GM19372 (cell line): ENCODE measurements around the gene DDX31.

Experiments
- ATAC-seq: cut with Tn5 transposase; IDR thresholded peaks from one replicate; pipeline ENCODE4 v1.9.1; 2021; ENCODE audit warnings: mild to moderate bottlenecking, low read depth, moderate library complexity; ENCODE audit not compliant: unreplicated experiment

The DDX31 gene

GRCh38 chr9:132600326-132600984, 69.3 kb downstream of the DDX31 start:
- ATAC-seq = no peak

DNA sequence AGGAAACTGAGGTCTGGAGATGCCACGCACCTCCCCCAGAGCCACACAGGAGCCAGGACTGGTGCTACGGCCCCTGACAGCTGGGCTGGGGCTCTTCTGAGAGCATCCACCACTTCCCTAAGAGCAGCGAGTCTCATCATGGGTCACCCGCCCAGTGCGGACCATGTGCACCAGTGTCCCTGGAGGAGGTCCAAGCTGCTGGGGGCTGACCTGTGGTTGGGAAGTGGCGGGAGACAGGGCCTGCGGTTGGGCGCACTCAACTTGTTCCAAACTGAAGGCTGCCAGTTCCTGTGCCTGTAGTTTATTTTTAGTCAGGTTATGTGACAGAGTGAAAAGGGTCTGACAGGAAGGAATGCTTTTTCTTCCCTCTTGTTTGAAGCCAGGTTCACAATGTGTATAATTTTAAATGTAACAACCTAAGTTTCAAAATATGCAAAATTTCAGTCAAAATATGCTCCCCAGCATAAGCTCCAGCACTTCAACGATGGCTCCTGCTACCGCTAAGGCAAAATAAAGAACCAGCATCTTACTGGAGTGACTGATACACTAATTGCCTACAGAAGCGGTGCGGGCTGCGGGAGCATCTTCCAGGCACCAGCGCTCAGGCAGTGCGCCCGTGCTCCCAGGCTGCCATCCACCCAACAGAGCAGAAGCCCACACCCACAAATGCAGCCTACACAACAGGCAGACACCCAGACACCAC, 72.6 kb downstream of the DDX31 start:
- no peak for ATAC-seq

DNA sequence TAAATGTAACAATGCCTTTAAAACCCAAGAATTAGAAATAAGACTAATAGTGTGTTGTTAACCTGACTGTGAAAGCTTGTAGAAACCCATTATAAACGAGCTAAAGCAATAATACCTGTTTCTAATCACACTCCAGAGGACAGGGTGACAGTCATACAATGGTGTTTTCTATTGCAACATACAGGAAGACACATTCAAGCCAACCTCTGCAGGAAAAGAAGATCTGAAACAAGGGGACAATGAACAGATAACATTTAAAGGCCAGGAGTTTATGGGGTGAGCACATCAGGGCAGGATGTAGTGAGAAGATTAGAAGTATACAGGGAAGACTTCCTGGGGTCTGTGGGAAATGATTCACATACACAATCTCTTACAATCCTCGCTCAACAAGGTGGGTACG, 73.6 kb downstream of the DDX31 start:
- no peak for ATAC-seq

DNA sequence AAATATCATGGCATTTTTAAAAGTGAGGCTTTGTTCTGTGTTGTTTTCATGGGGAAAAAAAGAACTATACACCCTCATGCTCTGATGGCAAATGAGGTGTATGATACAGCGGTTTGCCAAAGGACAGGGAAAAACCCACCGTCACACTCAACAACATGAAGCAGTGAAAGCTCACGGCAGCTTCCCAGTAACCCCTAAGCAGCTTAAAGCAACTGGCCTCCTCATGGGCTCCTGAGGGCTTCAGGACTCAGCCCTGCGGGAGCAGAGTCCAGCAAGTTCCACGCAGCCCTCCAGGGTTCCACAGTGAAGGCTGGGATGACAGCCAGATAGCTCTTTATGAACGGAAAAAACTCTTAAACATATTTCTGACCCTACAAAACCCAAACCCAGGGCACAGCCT, 74.5 kb downstream of the DDX31 start:
- ATAC-seq = no peak

- ATAC-seq = no peak
These were observed 75.4 kb downstream of the DDX31 start for GRCh38 chr9:132594412-132594811.

- no peak for ATAC-seq
These were observed 77.3 kb downstream of the DDX31 start for GRCh38 chr9:132592451-132592850.

DNA sequence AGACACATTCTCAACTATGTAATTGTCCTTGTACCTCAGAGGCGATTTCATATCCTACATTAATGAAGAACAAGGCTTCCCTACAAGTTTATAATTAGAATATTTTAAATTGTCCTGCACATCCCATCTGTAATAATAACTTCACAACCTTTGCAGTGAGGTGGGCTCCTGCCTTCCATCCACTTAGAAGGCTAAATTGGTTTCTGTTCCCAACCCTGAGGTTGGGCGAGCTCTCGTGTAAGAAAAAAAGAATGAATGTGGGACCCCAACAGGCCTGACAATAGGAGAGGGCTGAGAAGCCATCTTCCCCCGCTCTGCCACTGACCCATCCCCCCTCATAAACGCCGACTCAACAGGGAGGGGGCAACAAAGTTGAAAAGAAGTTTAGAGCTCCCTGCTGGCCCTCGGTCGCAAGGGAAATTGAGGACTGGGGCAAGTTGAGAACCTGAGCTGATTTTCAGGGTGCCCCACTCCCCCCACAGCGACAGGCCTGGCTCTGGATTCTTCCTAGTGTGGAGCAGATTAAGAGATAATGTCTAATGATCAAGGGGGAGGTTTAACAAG, 78.0 kb downstream of the DDX31 start:
- ATAC-seq = no peak

DNA sequence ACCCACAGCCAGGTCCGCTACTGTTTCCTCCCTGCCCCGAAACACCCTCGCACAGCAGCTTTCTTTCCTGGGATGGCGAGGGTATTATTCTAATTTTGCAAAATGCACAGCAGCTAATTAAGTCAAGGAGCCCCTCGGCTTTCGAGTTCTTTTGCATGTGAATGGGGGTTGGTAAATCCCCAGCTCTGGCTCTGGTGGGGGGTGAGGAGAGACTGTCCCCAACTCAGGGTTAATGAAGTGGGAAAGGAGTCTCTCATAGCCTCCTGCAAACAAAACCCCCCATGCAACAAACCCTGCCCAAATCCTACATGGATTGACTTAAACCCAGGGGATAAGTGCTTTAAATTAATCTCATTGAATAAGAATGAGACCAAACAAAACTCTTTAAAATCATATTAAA, 78.5 kb downstream of the DDX31 start:
- ATAC-seq = no peak

DNA sequence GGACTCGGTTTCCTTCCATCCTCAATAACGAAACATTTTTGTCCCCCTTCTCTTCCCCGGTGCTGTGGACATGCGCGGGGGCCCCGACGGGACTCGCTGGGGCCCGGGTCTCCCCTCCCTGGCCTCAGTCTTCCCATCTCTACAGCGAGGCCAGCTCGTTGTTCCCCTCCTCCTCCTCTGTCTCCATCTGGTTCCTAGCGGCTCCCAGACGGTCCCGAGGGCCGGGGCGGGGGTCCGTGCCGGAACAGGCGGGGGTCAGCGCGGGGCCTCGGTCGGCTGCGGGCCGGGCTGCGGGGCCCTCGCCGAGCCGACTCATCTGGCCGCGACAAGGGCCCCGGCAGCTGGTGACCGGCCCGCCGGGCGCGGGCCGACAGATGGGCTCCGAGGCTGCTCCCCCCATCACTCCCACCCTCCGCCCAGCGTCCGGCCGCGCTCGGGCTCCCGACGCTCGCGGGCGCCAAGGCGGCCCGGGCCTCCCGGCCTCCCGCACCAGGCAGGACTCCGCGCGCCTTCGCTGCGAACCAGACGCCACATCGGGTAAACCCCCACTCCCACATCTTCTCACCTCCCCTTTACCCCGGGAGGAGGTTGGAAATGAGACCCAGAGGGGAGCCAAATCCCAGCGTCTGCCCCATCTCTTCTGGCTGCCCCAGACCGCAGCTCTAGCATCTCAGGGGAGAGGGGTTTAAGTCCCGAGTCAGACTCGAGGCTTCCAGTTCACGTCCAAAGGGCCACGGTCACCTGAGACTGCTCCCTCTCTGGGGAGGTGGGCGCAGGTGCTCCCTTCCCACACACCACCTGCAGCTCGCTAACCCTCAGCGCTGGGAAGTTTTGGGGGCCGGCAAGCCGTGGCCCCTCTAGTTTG, 79.2 kb downstream of the DDX31 start:
- no peak for ATAC-seq

DNA sequence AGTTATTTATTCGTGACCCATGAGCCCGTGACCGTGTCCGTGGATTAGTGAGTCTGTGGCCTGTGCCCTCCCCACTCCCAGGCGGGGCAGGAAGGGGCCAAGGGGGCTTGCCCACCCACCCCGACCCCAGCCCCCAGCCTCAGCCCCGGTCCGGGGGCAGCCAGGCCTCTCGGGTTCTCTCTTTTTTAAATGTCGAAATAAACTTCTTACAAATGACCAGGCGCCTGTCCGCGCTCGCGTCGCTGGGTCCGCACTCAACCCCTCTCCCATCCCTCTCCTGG, 79.8 kb downstream of the DDX31 start:
- no peak for ATAC-seq

DNA sequence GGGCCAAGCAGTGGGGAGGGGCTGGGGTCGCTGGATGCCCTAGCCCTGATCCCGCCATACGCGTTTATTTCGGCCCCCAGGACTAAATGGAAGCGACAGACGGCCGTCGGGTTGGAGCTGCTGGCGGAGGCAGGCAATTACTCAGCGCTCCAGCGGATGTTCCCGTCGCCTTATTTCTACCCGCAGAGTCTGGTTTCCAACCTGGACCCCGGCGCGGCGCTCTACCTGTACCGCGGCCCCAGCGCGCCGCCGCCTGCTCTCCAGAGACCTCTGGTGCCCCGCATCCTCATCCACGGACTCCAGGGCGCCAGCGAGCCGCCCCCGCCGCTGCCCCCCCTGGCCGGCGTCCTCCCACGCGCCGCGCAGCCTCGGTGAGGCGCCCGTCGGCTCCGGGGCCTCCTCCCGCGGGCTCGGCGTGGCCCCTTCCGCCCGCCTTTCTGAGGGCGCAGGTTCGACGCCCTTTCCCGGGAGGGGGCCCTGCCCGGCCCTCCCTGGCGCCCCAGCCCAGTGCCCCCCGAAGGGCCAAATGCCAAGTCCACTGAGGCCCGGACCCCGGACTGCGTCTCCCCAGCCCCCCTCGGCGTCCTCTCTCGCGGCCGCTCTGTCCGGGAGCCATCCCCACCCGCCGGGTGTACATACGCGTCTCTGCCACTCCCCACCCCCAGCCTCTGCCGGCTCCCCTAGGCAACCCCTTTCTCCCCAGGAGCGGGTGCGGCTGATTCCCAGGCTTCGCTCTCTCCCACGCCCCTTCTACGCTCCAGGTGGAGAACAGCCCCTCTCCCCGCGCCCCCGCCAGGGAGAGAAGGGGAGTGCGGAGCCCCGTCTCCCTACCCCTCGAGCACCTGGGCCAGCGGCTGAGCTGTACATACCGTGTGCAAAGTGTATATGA, 80.4 kb downstream of the DDX31 start:
- no peak for ATAC-seq

DNA sequence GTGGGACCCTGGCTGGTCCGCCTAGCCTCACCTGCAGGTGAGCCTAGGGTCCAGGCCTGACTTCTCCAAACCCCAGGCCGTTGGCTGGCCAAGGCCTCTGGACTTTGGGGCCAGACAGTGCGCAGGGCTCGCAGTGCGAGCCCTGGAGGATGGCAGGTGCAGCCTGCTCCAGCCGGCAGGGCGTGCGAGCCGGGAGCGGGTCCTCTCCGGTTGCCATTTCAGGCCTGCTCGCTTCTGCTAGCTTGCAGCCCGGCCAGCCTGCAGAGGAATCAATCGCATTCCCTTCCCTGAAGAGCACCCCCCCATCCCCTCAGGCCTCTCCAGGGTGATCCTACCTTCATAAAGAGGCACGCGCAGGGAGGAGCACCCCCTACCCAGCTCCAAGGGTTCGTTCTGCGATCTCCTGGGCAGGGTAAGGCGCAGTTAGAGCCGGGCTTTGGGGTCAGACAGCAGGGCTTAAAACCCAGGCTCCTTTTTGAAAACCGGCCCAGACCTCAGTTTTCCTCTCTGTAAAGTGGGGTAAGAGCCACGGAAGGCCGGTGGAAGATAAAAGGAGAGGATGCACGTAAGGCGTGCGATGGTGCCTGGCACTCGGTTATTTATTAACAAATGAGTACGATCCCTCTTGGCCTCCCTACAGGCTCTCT, 81.2 kb downstream of the DDX31 start:
- no peak for ATAC-seq

DNA sequence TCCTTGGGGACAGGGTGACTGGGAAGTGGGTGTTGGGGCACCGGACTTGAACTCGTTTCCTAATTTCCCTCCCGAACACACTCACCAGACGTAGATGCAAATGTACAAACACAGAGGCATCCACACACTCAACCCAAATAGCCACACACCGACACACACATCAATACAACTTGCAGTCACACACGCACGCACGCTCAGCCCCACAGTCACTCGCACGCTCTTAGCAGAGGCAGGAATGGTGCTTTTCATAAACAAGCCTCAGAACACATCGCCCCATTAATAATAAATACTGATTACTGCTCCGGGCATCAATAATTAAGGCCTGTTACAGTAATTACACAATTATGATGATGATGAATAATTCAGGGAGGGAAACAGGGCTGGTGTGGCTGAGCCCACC, 81.7 kb downstream of the DDX31 start:
- no peak for ATAC-seq

DNA sequence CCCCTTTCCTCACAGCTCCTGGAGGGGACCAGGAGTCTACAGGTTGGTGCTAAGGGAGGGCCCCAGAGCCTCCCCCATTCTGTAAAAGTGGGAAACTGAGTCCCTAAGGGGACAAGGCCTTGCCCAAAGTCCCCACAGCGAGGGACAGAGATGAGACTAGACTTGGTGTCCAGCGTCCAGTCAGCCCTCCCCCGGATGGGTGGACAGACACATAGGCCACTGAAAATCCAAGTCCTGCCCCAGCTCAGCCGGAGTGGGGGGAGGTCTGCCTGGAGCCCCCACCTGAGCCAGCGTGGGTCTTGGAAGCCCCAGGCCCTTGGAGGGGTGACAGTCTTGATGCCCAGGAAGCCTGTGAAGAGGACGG, 82.2 kb downstream of the DDX31 start:
- no peak for ATAC-seq

- ATAC-seq = no peak
These were observed 82.8 kb downstream of the DDX31 start for GRCh38 chr9:132586830-132587591.

- ATAC-seq = no peak
These were observed 83.6 kb downstream of the DDX31 start for GRCh38 chr9:132585954-132586829.

DNA sequence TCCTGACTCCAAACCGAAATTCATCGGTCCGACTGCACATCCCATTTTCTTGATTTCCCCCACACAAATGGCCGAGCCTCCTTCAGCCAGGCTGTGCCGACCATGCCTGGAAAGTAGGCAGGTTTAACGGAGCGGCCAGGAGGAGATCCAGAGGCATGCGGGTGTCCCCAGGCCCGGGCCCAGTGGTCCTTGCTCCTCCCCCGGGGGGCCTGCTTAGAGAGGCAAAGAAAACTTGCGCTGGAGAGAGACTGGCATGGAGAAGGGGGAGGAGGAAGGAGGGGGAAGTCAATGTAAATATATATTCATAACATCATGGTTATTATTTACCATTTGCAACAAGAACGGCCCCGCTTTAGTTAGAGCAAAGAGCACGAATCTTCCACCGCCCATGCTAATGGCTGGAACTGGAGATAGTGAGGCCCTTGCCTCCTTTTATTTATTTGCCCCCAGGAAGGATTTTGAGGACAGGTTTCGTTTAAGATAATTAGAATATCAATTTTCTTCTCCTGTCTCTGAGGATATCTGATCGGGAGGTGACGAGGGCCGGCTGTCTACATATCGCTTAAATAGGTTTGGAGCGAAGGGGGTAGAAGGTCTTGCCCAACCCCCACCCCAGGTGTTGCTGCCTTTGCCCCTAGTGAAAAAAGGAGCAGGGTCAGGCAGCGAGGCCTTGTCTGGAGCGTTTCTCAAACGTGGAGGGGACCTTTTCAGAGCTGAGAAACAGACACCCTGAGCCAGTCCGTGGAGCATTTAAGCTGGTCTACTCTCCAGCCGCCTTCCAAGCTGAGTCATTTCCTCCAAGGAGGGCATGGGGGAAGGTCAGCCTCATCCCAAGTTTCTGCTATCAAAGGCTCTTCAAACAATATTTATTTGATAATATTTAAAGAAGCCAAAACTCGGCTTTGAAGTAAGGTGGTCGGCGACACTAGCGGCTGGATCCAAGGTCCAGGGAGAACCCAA, 84.9 kb downstream of the DDX31 start:
- ATAC-seq = no peak
